ENCODE measurements around the gene MARCHF11.

DNA sequence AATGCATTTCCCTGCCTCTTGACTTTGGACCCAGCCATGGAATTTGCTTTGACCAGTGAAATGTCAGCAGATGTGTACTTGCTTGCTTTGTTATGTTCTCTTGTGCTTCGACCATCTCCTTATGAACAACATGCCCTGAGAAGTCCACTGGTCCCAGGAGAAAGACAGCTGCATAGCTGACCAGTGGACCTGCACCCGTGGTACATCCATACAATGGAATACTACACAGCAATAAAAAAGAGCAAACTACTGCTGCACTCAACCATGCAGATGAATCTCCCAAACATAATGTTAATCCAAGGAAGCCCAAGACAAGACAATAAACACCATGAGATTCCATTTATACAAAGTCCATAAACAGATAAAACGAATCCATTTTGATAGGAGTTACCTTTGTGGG lies 30.0 kb downstream of the MARCHF11 start:
- no peak for TF ChIP-seq POLR2AphosphoS5 (IDR thresholded peaks at IDR 0.05; ENCODE audit: low read depth, low read length)
- no peak for TF ChIP-seq POLR2A (IDR thresholded peaks at IDR 0.05; ENCODE audit: low read depth, low read length)
- TF ChIP-seq TAF1 (IDR thresholded peaks at IDR 0.05; ENCODE audit: low read depth, low read length): no peak
- TF ChIP-seq SPI1 (IDR thresholded peaks at IDR 0.05; ENCODE audit: low read depth, low read length): no peak
- no peak for TF ChIP-seq POU2F2 (IDR thresholded peaks at IDR 0.05; ENCODE audit: low read depth, low read length)
- TF ChIP-seq PAX5 (IDR thresholded peaks at IDR 0.05; ENCODE audit: insufficient read depth, low read length, severe bottlenecking): no peak
